ENCODE data around the gene STXBP6. TPM values are rescaled to one million over a fixed set of nuclear protein-coding genes. Genes with fewer than 3 reads are reported as not detected.

Gene STXBP6
- total and polyA plus RNA-seq, 2 of the 13 experiments (the other 11 are each of a cell fraction or from before 2014, with no cell fraction given), result 35.3 to 42.8 TPM

DNA sequence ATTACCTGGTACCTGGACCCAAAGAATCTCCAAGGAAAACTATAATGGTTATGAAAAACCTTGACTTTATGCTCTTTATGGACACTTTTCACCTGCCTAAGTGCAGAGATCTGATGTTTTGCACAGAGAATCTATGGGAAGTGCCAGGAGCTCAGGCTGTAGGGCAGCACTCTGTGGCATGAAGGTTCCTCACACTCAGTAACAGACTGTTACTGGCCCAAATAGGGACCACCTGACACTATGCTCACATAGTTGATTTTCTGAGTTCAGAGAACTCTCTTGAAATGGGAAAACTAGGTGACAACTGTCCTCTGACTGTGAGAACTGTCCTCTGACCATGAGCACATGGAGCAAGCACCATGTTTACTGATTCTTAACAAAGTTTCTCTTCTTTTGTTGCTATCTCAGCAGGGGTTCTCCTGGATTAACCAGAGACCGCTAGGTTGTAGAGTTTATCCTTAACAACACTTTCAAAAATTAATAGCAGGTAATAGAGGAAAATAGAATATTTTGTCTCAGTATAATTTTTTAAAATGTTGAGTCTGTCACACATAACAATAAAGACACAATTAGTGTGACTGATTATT is 101.6 kb downstream of the STXBP6 start:
- WGBS (ENCODE audit: low lambda C conversion rate), result 81% methylated on average over 1 of the region's 1 CpG
- no peak overlapping the region for H3K27ac ChIP-seq (ENCODE audit: extremely low read length, insufficient read depth, low read length)
- intact Hi-C loops (cut with micrococcal nuclease; ENCODE audit: unreplicated experiment) (no loop called here), in situ Hi-C loops (cut with HindIII; ENCODE audit: extremely low pct_ligation_motif_present, low pct_unique_long_range_greater_than_20kb) (no loop called here)
- peak; percentile 54 for ATAC-seq
- no peak overlapping the region for H2AFZ ChIP-seq (ENCODE audit: low read length)
- no peak overlapping the region for H3K4me2 ChIP-seq (ENCODE audit: low read depth, low read length)
- H3K36me3 ChIP-seq (replicated peaks in 1 of 2; ENCODE audit: control insufficient read depth in 1 of 2, insufficient read depth in 2 of 2, low read length in 2 of 2), result no peaks in the 10 kb centered on the region
- H3K27me3 ChIP-seq (ENCODE audit: control insufficient read depth in 1 of 2, insufficient read depth in 2 of 2, low read length in 2 of 2), result no peaks in the 10 kb centered on the region
- no peak overlapping the region for H3K4me3 ChIP-seq (replicated peaks in 1 of 3; ENCODE audit: insufficient read depth in 1 of 3, low read depth in 2 of 3, low read length in 3 of 3)
- H3K79me2 ChIP-seq (ENCODE audit: insufficient read depth, low read length), result no peaks in the 10 kb centered on the region
- BruUV-seq (replicated peaks), result no TSS peak
- POLR2A ChIA-PET, result no interaction called here
- CTCF ChIA-PET (ENCODE audit: low intra/inter-chr PET ratio, low total read pairs), result no interaction called here
- no peak for FAIRE-seq
- DNase-seq (ENCODE audit: low spot score), result no peak
- H3K9me3 ChIP-seq (ENCODE audit: low read length), result no peaks in the 10 kb centered on the region
- H3K9ac ChIP-seq (ENCODE audit: insufficient read depth, low read depth, low read length), result no peak overlapping the region
- no peaks in the 10 kb centered on the region for H4K20me1 ChIP-seq (ENCODE audit: insufficient read depth, low read length)
- 0 out of 2 replicates have a peak, but pooled peaks cover 8% of the 10 kb centered on the region for H3K4me1 ChIP-seq (ENCODE audit: insufficient read depth, low read length)
- no peak for TF ChIP-seq HNF1B (CRISPR knock-in tag; IDR thresholded peaks at IDR 0.05)
- no peak for TF ChIP-seq SYNCRIP (IDR thresholded peaks at IDR 0.05; ENCODE audit: insufficient read depth, low read depth, low read length)
- TF ChIP-seq, protein P1, sequence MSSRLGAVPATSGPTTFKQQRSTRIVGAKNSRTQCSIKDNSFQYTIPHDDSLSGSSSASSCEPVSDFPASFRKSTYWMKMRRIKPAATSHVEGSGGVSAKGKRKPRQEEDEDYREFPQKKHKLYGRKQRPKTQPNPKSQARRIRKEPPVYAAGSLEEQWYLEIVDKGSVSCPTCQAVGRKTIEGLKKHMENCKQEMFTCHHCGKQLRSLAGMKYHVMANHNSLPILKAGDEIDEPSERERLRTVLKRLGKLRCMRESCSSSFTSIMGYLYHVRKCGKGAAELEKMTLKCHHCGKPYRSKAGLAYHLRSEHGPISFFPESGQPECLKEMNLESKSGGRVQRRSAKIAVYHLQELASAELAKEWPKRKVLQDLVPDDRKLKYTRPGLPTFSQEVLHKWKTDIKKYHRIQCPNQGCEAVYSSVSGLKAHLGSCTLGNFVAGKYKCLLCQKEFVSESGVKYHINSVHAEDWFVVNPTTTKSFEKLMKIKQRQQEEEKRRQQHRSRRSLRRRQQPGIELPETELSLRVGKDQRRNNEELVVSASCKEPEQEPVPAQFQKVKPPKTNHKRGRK (CRISPR knock-in tag; IDR thresholded peaks at IDR 0.05), result no peak
- no peak for TF ChIP-seq ZBTB38 (CRISPR knock-in tag; IDR thresholded peaks at IDR 0.05)
- TF ChIP-seq ZNF704 (CRISPR knock-in tag; IDR thresholded peaks at IDR 0.05; ENCODE audit: borderline replicate concordance), result no peak
- TF ChIP-seq RBFOX2 (IDR thresholded peaks at IDR 0.05; ENCODE audit: low read depth, low read length), result no peak
- no peak for TF ChIP-seq ZNF552 (CRISPR knock-in tag; IDR thresholded peaks at IDR 0.05; ENCODE audit: borderline replicate concordance)
- TF ChIP-seq REL (CRISPR knock-in tag; conservative IDR thresholded peaks at IDR 0.05), result no peak
- TF ChIP-seq ZNF556 (CRISPR knock-in tag; IDR thresholded peaks at IDR 0.05; ENCODE audit: borderline replicate concordance), result no peak
- TF ChIP-seq RAD51 (IDR thresholded peaks at IDR 0.05; ENCODE audit: borderline replicate concordance), result no peak
- no peak for TF ChIP-seq ZNF180 (CRISPR knock-in tag; IDR thresholded peaks at IDR 0.05; ENCODE audit: borderline replicate concordance, low read depth)
- TF ChIP-seq, protein P2, sequence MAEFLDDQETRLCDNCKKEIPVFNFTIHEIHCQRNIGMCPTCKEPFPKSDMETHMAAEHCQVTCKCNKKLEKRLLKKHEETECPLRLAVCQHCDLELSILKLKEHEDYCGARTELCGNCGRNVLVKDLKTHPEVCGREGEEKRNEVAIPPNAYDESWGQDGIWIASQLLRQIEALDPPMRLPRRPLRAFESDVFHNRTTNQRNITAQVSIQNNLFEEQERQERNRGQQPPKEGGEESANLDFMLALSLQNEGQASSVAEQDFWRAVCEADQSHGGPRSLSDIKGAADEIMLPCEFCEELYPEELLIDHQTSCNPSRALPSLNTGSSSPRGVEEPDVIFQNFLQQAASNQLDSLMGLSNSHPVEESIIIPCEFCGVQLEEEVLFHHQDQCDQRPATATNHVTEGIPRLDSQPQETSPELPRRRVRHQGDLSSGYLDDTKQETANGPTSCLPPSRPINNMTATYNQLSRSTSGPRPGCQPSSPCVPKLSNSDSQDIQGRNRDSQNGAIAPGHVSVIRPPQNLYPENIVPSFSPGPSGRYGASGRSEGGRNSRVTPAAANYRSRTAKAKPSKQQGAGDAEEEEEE (CRISPR knock-in tag; IDR thresholded peaks at IDR 0.05; ENCODE audit: borderline replicate concordance), result 0 out of 2 replicates have a peak, but pooled peaks have one; percentile 34
- peak; percentile 38; the same call in 1 of the 2 replicates for TF ChIP-seq MXD4 (CRISPR knock-in tag; IDR thresholded peaks at IDR 0.05)
- TF ChIP-seq FOXO1 (CRISPR knock-in tag; IDR thresholded peaks at IDR 0.05), result 0 out of 2 replicates have a peak, but pooled peaks have one; percentile 21
- no peak for TF ChIP-seq PCBP2 (optimal IDR thresholded peaks at IDR 0.05; ENCODE audit: low read depth, low read length, poor library complexity, severe bottlenecking)
- no peak for TF ChIP-seq ZNF878 (CRISPR knock-in tag; IDR thresholded peaks at IDR 0.05)
- no peak for TF ChIP-seq HOXD1 (CRISPR knock-in tag; IDR thresholded peaks at IDR 0.05)
- peak; percentile 11; the same call in 1 of the 2 replicates for TF ChIP-seq ZMYM4 (CRISPR knock-in tag; IDR thresholded peaks at IDR 0.05)
- no peak for TF ChIP-seq DMAP1 (CRISPR knock-in tag; IDR thresholded peaks at IDR 0.05)

All from HepG2 (cell line).